Spleen (tissue), 7 donors: Measurements from ENCODE around the gene GAPVD1.

Experiments
- POLR2A ChIP-seq, 3 donors: fragments of 450-650 bp; IDR thresholded peaks; one replicate each; pipeline ENCODE4 v1.5.1; 2017; ENCODE audit warnings: antibody characterized with exemption in 3 of 3, mild to moderate bottlenecking in 1 of 3
- TF ChIP-seq, protein P1 (sequence below), 11 experiments: fragments of 200-600 bp in 7 of 11; fragments of 450-650 bp in 4 of 11; sonication (generic) in 4 of 11; IDR thresholded peaks in 8 of 11; conservative IDR thresholded peaks in 3 of 11; 1 replicate in 7 of 11; 2 replicates in 4 of 11; pipeline versions ENCODE4 v1.4.0 to v1.8.0; 2016 to 2021; ENCODE audit warnings: antibody characterized with exemption in 11 of 11, inconsistent platforms in 4 of 11, mild to moderate bottlenecking in 1 of 11
- donor health status: DM: no; HTN: no; CAD: no; lungs with moderate emphysema.
- donor health status: DM: no; HTN: no; CAD: no.
- donor health status: DM: no; HTN: no; CAD: no.

- TF ChIP-seq, protein P1, sequence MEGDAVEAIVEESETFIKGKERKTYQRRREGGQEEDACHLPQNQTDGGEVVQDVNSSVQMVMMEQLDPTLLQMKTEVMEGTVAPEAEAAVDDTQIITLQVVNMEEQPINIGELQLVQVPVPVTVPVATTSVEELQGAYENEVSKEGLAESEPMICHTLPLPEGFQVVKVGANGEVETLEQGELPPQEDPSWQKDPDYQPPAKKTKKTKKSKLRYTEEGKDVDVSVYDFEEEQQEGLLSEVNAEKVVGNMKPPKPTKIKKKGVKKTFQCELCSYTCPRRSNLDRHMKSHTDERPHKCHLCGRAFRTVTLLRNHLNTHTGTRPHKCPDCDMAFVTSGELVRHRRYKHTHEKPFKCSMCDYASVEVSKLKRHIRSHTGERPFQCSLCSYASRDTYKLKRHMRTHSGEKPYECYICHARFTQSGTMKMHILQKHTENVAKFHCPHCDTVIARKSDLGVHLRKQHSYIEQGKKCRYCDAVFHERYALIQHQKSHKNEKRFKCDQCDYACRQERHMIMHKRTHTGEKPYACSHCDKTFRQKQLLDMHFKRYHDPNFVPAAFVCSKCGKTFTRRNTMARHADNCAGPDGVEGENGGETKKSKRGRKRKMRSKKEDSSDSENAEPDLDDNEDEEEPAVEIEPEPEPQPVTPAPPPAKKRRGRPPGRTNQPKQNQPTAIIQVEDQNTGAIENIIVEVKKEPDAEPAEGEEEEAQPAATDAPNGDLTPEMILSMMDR (IDR thresholded peaks at IDR 0.05 in 8 of 11, conservative IDR thresholded peaks at IDR 0.05 in 3 of 11): no peak
- TF ChIP-seq POLR2A (IDR thresholded peaks at IDR 0.05): no peak
These were observed 137.5 kb downstream of the GAPVD1 start for GRCh38 chr9:125399165-125399564.
